ENCODE data around the gene BPIFB1.

BPIFB1 gene

DNA sequence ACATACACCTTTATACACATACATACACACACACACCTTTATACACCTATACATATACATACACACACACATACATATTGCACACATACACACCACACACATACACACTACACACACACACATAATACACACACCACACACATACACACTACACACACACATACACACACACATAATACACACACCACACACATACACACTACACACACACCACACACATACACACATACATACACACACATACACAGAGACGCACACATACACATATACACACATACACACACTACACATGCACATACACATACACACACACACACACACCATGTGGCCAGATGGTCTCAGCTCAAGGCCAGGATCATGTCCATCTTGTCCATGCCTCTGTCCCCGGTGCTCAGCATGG is 25.7 kb downstream of the BPIFB1 start:
- DNase-seq (ENCODE audit: low read depth): no peak

DNA sequence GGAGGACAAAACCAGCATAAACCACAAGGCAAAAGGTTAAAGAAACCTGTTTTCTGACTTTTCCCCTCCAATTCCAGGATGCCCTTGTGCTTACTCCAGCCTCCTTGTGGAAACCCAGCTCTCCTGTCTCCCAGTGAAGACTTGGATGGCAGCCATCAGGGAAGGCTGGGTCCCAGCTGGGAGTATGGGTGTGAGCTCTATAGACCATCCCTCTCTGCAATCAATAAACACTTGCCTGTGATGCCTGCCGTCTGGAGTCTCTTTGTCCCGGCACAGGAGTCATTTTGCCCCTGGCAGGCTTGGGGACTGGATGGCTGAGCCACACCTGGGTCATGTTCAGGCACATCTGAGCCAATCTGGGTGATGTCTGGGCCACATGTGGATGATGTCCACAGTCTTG is 26.6 kb downstream of the BPIFB1 start:
- TF ChIP-seq, protein P1, sequence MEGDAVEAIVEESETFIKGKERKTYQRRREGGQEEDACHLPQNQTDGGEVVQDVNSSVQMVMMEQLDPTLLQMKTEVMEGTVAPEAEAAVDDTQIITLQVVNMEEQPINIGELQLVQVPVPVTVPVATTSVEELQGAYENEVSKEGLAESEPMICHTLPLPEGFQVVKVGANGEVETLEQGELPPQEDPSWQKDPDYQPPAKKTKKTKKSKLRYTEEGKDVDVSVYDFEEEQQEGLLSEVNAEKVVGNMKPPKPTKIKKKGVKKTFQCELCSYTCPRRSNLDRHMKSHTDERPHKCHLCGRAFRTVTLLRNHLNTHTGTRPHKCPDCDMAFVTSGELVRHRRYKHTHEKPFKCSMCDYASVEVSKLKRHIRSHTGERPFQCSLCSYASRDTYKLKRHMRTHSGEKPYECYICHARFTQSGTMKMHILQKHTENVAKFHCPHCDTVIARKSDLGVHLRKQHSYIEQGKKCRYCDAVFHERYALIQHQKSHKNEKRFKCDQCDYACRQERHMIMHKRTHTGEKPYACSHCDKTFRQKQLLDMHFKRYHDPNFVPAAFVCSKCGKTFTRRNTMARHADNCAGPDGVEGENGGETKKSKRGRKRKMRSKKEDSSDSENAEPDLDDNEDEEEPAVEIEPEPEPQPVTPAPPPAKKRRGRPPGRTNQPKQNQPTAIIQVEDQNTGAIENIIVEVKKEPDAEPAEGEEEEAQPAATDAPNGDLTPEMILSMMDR (IDR thresholded peaks at IDR 0.05; ENCODE audit: control insufficient read depth, insufficient read depth, low read depth, low read length, missing control alignments): no peak

More for the DNA sequence above, 25.7 kb downstream of the BPIFB1 start:
- no peak overlapping the region for H3K4me3 ChIP-seq (ENCODE audit: control insufficient read depth, low read depth, low read length)
- TF ChIP-seq, protein P1 (IDR thresholded peaks at IDR 0.05; ENCODE audit: control insufficient read depth, insufficient read depth, low read depth, low read length, missing control alignments): no peak

DNA sequence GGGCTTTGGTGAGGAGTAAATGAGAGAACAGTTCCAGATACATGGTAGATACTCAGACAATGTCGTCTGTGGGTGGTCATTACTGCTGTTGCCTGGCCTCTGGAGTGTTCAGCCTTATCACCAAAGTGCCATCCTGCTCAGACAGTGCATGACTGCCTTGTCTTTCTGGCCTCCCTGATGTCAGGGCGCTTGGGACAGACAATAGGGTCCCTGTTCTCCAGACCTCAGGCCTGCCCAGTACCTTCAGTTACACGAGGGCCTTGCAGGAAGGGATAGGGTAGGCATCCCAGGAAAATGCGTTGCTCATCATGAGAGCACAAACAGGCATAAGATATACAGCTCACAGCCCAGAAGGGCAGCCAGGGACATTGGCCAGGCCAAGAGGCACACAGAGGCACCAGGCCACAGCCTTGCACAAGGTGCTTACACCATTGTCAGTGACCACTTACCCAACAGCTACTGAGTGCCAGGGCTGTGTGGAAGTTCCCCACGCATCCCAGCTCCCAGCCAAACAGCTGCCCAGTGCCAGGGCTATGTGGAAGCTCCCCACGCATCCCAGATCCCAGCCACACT is 27.4 kb downstream of the BPIFB1 start:
- TF ChIP-seq, protein P1 (IDR thresholded peaks at IDR 0.05; ENCODE audit: control insufficient read depth, insufficient read depth, low read depth, low read length, missing control alignments): no peak
- H3K4me3 ChIP-seq (ENCODE audit: control insufficient read depth, low read depth, low read length): no peak overlapping the region
- DNase-seq (ENCODE audit: low read depth): no peak

More for the DNA sequence above, 26.6 kb downstream of the BPIFB1 start:
- no peak for DNase-seq (ENCODE audit: low read depth)
- no peak overlapping the region for H3K4me3 ChIP-seq (ENCODE audit: control insufficient read depth, low read depth, low read length)

DNA sequence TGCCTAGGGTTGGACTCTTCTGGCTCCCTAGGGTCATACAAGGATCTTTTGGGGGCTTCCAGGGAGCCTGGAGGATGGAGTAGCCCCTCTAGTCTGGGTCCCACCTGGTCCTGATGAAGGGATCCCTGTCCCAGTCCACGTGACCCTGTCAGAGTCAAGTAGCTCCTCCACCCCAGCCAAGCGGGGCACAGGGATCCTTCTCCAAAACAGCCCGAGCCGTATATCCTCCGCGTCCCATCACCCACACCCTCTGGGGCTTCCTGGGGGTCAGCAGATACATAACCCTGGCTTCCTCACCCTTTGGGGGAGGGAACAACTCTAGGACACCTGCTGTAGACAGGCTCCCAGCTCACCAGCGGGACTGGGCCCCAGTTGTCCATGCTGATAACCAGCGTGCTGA is 28.0 kb downstream of the BPIFB1 start:
- TF ChIP-seq, protein P1 (IDR thresholded peaks at IDR 0.05; ENCODE audit: control insufficient read depth, insufficient read depth, low read depth, low read length, missing control alignments): no peak
- DNase-seq (ENCODE audit: low read depth): no peak
- H3K4me3 ChIP-seq (ENCODE audit: control insufficient read depth, low read depth, low read length): no peak overlapping the region

DNA sequence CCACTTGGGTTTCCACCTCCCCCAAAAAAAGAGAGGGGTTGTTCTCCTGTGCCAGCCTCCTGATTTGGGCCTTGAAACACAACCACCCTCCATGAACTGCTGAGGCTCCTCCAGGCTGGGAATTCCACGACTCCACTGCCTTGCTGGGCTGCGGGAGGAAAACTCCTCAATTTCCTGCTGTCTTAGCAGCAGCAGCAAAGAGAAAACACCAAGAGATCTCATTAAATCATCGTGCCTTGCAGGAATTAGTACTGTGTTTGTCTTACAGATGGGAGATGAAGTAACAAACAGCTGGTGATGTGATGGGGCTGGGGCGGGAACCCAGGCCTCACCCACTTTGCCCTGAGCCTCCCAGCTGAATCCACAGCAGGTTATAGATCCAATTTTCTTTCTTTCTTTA is 29.0 kb downstream of the BPIFB1 start:
- no peak for DNase-seq (ENCODE audit: low read depth)
- TF ChIP-seq, protein P1 (IDR thresholded peaks at IDR 0.05; ENCODE audit: control insufficient read depth, insufficient read depth, low read depth, low read length, missing control alignments): no peak
- no peak overlapping the region for H3K4me3 ChIP-seq (ENCODE audit: control insufficient read depth, low read depth, low read length)

DNA sequence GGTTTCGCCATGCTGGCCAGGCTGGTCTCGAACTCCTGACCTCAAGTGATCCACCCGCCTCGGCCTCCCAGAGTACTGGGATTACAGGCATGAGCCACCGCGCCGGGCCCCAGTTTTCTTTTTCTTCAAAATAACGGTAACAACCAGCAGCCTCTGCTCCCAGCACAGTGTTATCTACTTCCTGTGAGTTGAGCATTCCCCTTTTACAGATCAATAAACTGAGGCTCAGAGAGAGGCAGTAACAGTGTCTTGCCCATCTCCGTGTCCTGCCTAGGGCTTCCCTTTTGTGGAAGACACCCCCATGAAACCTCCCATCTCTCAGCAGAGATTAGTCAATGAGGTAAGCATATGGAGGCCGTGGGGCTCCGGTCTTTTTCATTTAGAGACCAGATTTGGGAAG is 29.6 kb downstream of the BPIFB1 start:
- TF ChIP-seq, protein P1 (IDR thresholded peaks at IDR 0.05; ENCODE audit: control insufficient read depth, insufficient read depth, low read depth, low read length, missing control alignments): no peak
- no peak overlapping the region for H3K4me3 ChIP-seq (ENCODE audit: control insufficient read depth, low read depth, low read length)
- no peak for DNase-seq (ENCODE audit: low read depth)
